WTC11 (cell line): ENCODE measurements around the gene ZNF639. TPM values are rescaled to one million over a fixed set of nuclear protein-coding genes. Genes with fewer than 3 reads are reported as not detected.

Experiments
- ATAC-seq: fragments of 200-7000 bp; cut with Tn5 transposase; 2 replicates; pipeline ENCODE4 v1.10.0; 2021; ENCODE audit warnings: mild to moderate bottlenecking, moderate library complexity
- CTCF ChIA-PET: fragments of 300-600 bp; sonication (Branson Sonifier 250); formaldehyde crosslinking; loops from one replicate; lab custom pipeline; 2021; ENCODE audit warnings: antibody characterized with exemption; lab: Charles Lee
- POLR2A ChIA-PET: fragments of 350-600 bp; sonication (Branson Sonifier 250); formaldehyde crosslinking; loops from one replicate; lab custom pipeline; 2021; ENCODE audit warnings: antibody characterized with exemption; lab: Charles Lee
- DNase-seq: peaks from one replicate; pipeline ENCODE4 v3.0.0; 2021; ENCODE audit warnings: low spot score
- H3K27ac Mint-ChIP-seq: 2 replicates; pipeline ENCODE4 v1.8.0; 2021; ENCODE audit warnings: mixed read lengths
- H3K27me3 Mint-ChIP-seq: 2 replicates; pipeline ENCODE4 v1.8.0; 2021; ENCODE audit warnings: low read depth, mild to moderate bottlenecking, moderate library complexity, mixed read lengths
- H3K36me3 Mint-ChIP-seq: 2 replicates; pipeline ENCODE4 v1.8.0; 2021; ENCODE audit warnings: mixed read lengths
- H3K4me1 Mint-ChIP-seq: 2 replicates; pipeline ENCODE4 v1.8.0; 2022; ENCODE audit warnings: mixed read lengths
- H3K4me3 Mint-ChIP-seq: 2 replicates; pipeline ENCODE4 v1.8.0; 2021; ENCODE audit warnings: mild to moderate bottlenecking, moderate library complexity, mixed read lengths
- H3K9me3 Mint-ChIP-seq: 2 replicates; pipeline ENCODE4 v1.8.0; 2021; ENCODE audit warnings: mixed read lengths
- AR ChIP-seq: fragments of 250-450 bp; sonication (Bioruptor Pico); IDR thresholded peaks from 2 replicates; pipeline ENCODE4 v1.9.0; 2021; ENCODE audit warnings: mild to moderate bottlenecking
- ATF6 ChIP-seq: sonication (generic); formaldehyde crosslinking; IDR thresholded peaks from 2 replicates; pipeline ENCODE4 v1.8.1; 2023; ENCODE audit warnings: mild to moderate bottlenecking, missing genetic modification reagents
- E2F5 ChIP-seq: sonication (generic); formaldehyde crosslinking; IDR thresholded peaks from 2 replicates; pipeline ENCODE4 v1.8.1; 2022; ENCODE audit warnings: mild to moderate bottlenecking, moderate library complexity, missing genetic modification reagents
- HMGA2 ChIP-seq: fragments of 250-450 bp; sonication (Bioruptor Pico); IDR thresholded peaks from 2 replicates; pipeline ENCODE4 v1.4.0; 2021; ENCODE audit warnings: mild to moderate bottlenecking, moderate library complexity
- IRF2 ChIP-seq: sonication (generic); formaldehyde crosslinking; IDR thresholded peaks from 2 replicates; pipeline ENCODE4 v1.8.0; 2022; ENCODE audit warnings: low read depth, missing genetic modification reagents, borderline replicate concordance
- NR3C1 ChIP-seq: sonication (generic); formaldehyde crosslinking; conservative IDR thresholded peaks from 2 replicates; pipeline ENCODE4 v1.8.1; 2023; ENCODE audit warnings: low read depth, mild to moderate bottlenecking, missing genetic modification reagents
- SMAD3 ChIP-seq: sonication (generic); formaldehyde crosslinking; IDR thresholded peaks from 2 replicates; pipeline ENCODE4 v1.8.0; 2022; ENCODE audit warnings: missing genetic modification reagents, mild to moderate bottlenecking, borderline replicate concordance
- TCF7 ChIP-seq: sonication (generic); formaldehyde crosslinking; IDR thresholded peaks from 2 replicates; pipeline ENCODE4 v1.8.0; 2022; ENCODE audit warnings: mild to moderate bottlenecking, low read depth, missing genetic modification reagents, moderate library complexity
- TEAD4 ChIP-seq: sonication (generic); formaldehyde crosslinking; IDR thresholded peaks from 2 replicates; pipeline ENCODE4 v1.8.0; 2022; ENCODE audit warnings: mild to moderate bottlenecking, missing genetic modification reagents
- USF2 ChIP-seq: sonication (generic); formaldehyde crosslinking; IDR thresholded peaks from 2 replicates; pipeline ENCODE4 v1.8.1; 2023; ENCODE audit warnings: mild to moderate bottlenecking, missing genetic modification reagents, moderate library complexity
- ZBTB21 ChIP-seq: sonication (generic); formaldehyde crosslinking; IDR thresholded peaks from 2 replicates; pipeline ENCODE4 v1.8.1; 2023; ENCODE audit warnings: mild to moderate bottlenecking, missing genetic modification reagents, borderline replicate concordance
- ZNF121 ChIP-seq: sonication (generic); formaldehyde crosslinking; IDR thresholded peaks from 2 replicates; pipeline ENCODE4 v1.8.0; 2023; ENCODE audit warnings: missing genetic modification reagents
- ZNF423 ChIP-seq: fragments of 250-450 bp; sonication (Bioruptor Pico); IDR thresholded peaks from 2 replicates; pipeline ENCODE4 v2.1.2; 2022; ENCODE audit warnings: mild to moderate bottlenecking, moderate library complexity
- ZNF532 ChIP-seq: fragments of 250-450 bp; sonication (Bioruptor Pico); IDR thresholded peaks from 2 replicates; pipeline ENCODE4 v1.9.0; 2021; ENCODE audit warnings: mild to moderate bottlenecking, borderline replicate concordance
- total RNA-seq: library from RNA; stranded (reverse); gene quantifications from 3 replicates; pipeline ENCODE4 v1.2.3, GENCODE V29; 2021

Gene ZNF639
- total RNA-seq, 1 experiment from 2014 or later: 34.8 TPM

- Mint-ChIP-seq H3K36me3 (no peaks in the 10 kb centered on the region), H3K27ac (no peak overlapping the region), H3K9me3 (no peaks in the 10 kb centered on the region), H3K4me1 (peaks cover 7% of the 10 kb centered on the region), H3K27me3 (no peaks in the 10 kb centered on the region), H3K4me3 (no peak overlapping the region)
- CTCF ChIA-PET: interaction anchor here (0.8 kb wide), 1 partner anchor 37 kb away, joined by 5 read pairs; no protein-coding TSS in a partner anchor
- TF ChIP-seq NR3C1 (CRISPR knock-in tag): no peak
- no peak for TF ChIP-seq ZNF423 (CRISPR knock-in tag)
- no peak for TF ChIP-seq TCF7
- TF ChIP-seq IRF2: no peak
- no peak for TF ChIP-seq ATF6 (CRISPR knock-in tag)
- DNase-seq: no peak
- ATAC-seq: peak; percentile 59
- POLR2A ChIA-PET: no interaction called here
Observed at GRCh38 chr3:179278932-179279693, 43.7 kb upstream of the ZNF639 start.

- ATAC-seq: no peak
- ChIA-PET POLR2A (interaction anchor here (0.6 kb wide), 1 partner anchor 132 kb away, joined by 3 read pairs; no protein-coding TSS in a partner anchor), CTCF (no interaction called here)
- Mint-ChIP-seq H3K9me3 (no peaks in the 10 kb centered on the region), H3K27ac (no peak overlapping the region), H3K4me1 (peaks cover 7% of the 10 kb centered on the region), H3K27me3 (no peaks in the 10 kb centered on the region), H3K4me3 (no peak overlapping the region), H3K36me3 (no peaks in the 10 kb centered on the region)
- TF ChIP-seq NR3C1 (CRISPR knock-in tag): no peak
- TF ChIP-seq AR (CRISPR knock-in tag): no peak
- no peak for TF ChIP-seq E2F5 (CRISPR knock-in tag)
- no peak for TF ChIP-seq TEAD4 (CRISPR knock-in tag)
- TF ChIP-seq ZNF423 (CRISPR knock-in tag): no peak
- no peak for TF ChIP-seq ZBTB21 (CRISPR knock-in tag)
- no peak for TF ChIP-seq SMAD3 (CRISPR knock-in tag)
- no peak for TF ChIP-seq ZNF121 (CRISPR knock-in tag)
- no peak for TF ChIP-seq USF2 (CRISPR knock-in tag)
- no peak for DNase-seq
Observed at GRCh38 chr3:179279837-179280236, 43.0 kb upstream of the ZNF639 start.

- Mint-ChIP-seq H3K36me3 (no peaks in the 10 kb centered on the region), H3K4me3 (no peak overlapping the region), H3K27me3 (no peaks in the 10 kb centered on the region), H3K9me3 (no peaks in the 10 kb centered on the region), H3K4me1 (peaks cover 7% of the 10 kb centered on the region), H3K27ac (no peak overlapping the region)
- CTCF ChIA-PET: no interaction called here
- DNase-seq (no peak), ATAC-seq (no peak)
- no peak for TF ChIP-seq ZNF532 (CRISPR knock-in tag)
- TF ChIP-seq HMGA2 (CRISPR knock-in tag): peak; percentile 46; the same call in 1 of the 2 replicates
- POLR2A ChIA-PET: no interaction called here
Observed at GRCh38 chr3:179281825-179282224, 41.0 kb upstream of the ZNF639 start.
